Cortex of kidney (tissue), 1 donor: ENCODE results near the gene ZNF354C.
"Not testable (repeated sequence)": the region's sequence is repeated elsewhere in the genome, so short reads cannot be mapped to it uniquely, and the experiment has no call there.

Source experiments
- DNase-seq: peaks from one replicate; lab custom pipeline; 2025; lab: John Stamatoyannopoulos, UW

Gene ZNF354C

GRCh38 chr5:179060116-179061008 lies at the start of gene ZNF354C:
Gene ZNF354C (plus strand): TSS chr5:179060373. CDS start chr5:179062069, 1,696 bp downstream.
- no peak for DNase-seq

- peak; percentile 47 for DNase-seq
These were observed 36.5 kb upstream of the ZNF354C start, which contains the start of gene ZNF879 for GRCh38 chr5:179023528-179024189. Gene ZNF879 (plus strand): TSS chr5:179023804. CDS start chr5:179025005, 1,201 bp downstream.

- DNase-seq, result no peak
These were observed 27.1 kb upstream of the ZNF354C start for GRCh38 chr5:179033004-179033580.

GRCh38 chr5:179044765-179045164 lies 15.4 kb upstream of the ZNF354C start:
- no peak for DNase-seq

GRCh38 chr5:179051784-179052183 lies 8.4 kb upstream of the ZNF354C start:
- DNase-seq, result no peak

- no peak for DNase-seq
These were observed 6.0 kb upstream of the ZNF354C start for GRCh38 chr5:179054036-179054785.

- DNase-seq, result no peak
These were observed 5.3 kb upstream of the ZNF354C start for GRCh38 chr5:179054876-179055275.

GRCh38 chr5:179055436-179055835 lies 4.7 kb upstream of the ZNF354C start:
- no peak for DNase-seq

GRCh38 chr5:179055841-179056240 lies 4.3 kb upstream of the ZNF354C start:
- no peak for DNase-seq

- DNase-seq, result no peak
These were observed 852 bp downstream of the ZNF354C start for GRCh38 chr5:179061025-179061424.

GRCh38 chr5:179065703-179066102 lies 5.5 kb downstream of the ZNF354C start:
- DNase-seq, result no peak

GRCh38 chr5:179079165-179079987 lies 19.2 kb downstream of the ZNF354C start:
- no peak for DNase-seq

GRCh38 chr5:179080724-179081123 lies 20.6 kb downstream of the ZNF354C start:
- no peak for DNase-seq

- no peak for DNase-seq
These were observed 29.3 kb downstream of the ZNF354C start for GRCh38 chr5:179089502-179089901.

- DNase-seq, result not testable (repeated sequence)
These were observed 41.1 kb downstream of the ZNF354C start for GRCh38 chr5:179101282-179101681.

- DNase-seq, result no peak
These were observed 50.4 kb downstream of the ZNF354C start for GRCh38 chr5:179110528-179110927.

- no peak for DNase-seq
These were observed 51.4 kb downstream of the ZNF354C start for GRCh38 chr5:179111267-179112207.

- DNase-seq, result no peak
These were observed 52.4 kb downstream of the ZNF354C start for GRCh38 chr5:179112469-179113142.

GRCh38 chr5:179113143-179113530 lies 53.0 kb downstream of the ZNF354C start:
- DNase-seq, result no peak
